NT2/D1 (cell line): ENCODE data around the gene L2HGDH.

Experiments
- DNase-seq: peaks from one replicate; pipeline ENCODE4 v3.0.0-alpha.2; 2011; ENCODE audit warnings: low read depth, low spot score
- H3K27me3 ChIP-seq: 2 replicates; pipeline ENCODE4 v1.6.0; 2011; ENCODE audit warnings: mild to moderate bottlenecking; ENCODE audit not compliant: insufficient read length, insufficient read depth
- H3K36me3 ChIP-seq: 2 replicates; pipeline ENCODE4 v1.6.1; 2011; ENCODE audit warnings: mild to moderate bottlenecking, low read length, mixed read lengths; ENCODE audit not compliant: insufficient read depth, insufficient read length
- H3K4me1 ChIP-seq: 2 replicates; pipeline ENCODE4 v1.5.1; 2011; ENCODE audit not compliant: insufficient read depth, insufficient read length
- H3K4me3 ChIP-seq: 2 replicates; pipeline ENCODE4 v1.5.1; 2011; ENCODE audit warnings: low read depth; ENCODE audit not compliant: insufficient read length
- H3K9ac ChIP-seq: 2 replicates; pipeline ENCODE4 v1.6.0; 2011; ENCODE audit warnings: low read depth; ENCODE audit not compliant: insufficient read length
- H3K9me3 ChIP-seq: 2 replicates; pipeline ENCODE4 v1.5.1; 2011; ENCODE audit warnings: mild to moderate bottlenecking, low read length; ENCODE audit not compliant: insufficient read depth
- SUZ12 ChIP-seq: IDR thresholded peaks from 2 replicates; pipeline ENCODE4 v1.6.1; 2011; ENCODE audit not compliant: insufficient read length, insufficient read depth; ENCODE audit errors: extremely low read depth
- YY1 ChIP-seq: IDR thresholded peaks from 2 replicates; pipeline ENCODE4 v1.6.1; 2011; ENCODE audit not compliant: insufficient read length, insufficient read depth
- ZNF274 ChIP-seq: IDR thresholded peaks from 2 replicates; pipeline ENCODE4 v1.6.1; 2011; ENCODE audit warnings: mild to moderate bottlenecking, low read depth, low read length

The L2HGDH gene

DNA sequence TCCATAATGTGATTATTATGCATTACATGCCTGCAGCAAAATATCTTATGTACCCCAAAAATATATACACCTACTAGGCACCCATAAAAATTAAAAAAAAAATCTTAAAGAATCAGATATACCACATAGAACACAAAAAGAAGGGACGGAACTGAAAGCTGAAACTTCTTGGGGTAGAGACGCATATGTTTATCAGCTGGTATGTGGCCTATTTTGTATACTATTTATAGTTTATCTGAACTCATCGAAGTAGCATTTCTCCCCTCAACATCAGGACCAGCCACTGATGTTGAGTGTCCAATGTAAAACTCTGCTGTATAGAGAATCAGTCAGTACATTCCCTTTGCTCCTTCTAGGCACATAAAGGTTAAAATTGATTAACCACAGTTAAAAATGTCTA is 57.8 kb downstream of the L2HGDH start:
- Histone ChIP-seq H3K36me3 (no peaks in the 10 kb centered on the region), H3K9me3 (no peaks in the 10 kb centered on the region)
- TF ChIP-seq YY1 (no peak), SUZ12 (no peak), ZNF274 (no peak)

DNA sequence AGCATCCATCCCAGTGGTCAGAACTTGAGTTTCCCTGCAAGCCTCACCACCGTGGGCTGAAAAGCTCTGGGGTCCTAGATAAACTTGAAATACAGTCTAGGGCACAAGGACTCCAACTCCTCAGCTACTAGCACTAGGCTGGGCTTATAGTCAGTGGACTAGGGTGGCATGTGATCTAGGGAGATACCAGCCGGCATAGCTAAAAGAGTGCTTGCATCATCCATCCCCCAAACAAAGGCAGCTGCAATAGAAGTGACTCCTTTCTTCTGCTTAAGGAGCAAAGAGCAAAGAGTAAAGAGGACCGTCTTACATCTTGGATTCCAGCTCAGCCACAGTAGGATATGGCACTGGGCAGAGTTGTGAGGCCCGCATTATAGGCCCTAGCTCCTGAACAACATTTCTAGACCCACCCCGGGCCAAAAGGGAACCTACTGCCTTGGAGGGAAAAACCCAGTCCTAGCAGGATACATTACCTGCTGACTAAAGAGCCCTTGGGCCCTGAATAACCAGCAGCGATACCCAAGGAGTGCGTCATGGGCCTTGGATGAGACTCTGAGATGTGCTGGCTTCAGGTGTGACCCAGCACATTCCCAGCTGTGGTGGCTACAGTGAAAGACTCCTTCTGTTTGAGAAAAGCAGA is 62.8 kb downstream of the L2HGDH start:
- no peak for DNase-seq
- no peak overlapping the region for H3K9ac ChIP-seq
- no peaks in the 10 kb centered on the region for H3K27me3 ChIP-seq
- H3K9me3 ChIP-seq = no peaks in the 10 kb centered on the region
- no peaks in the 10 kb centered on the region for H3K36me3 ChIP-seq
- H3K4me3 ChIP-seq = no peak overlapping the region
- TF ChIP-seq ZNF274 (no peak), YY1 (no peak), SUZ12 (no peak)
- no peaks in the 10 kb centered on the region for H3K4me1 ChIP-seq

More for the DNA sequence above, 57.8 kb downstream of the L2HGDH start:
- no peak for DNase-seq
- no peaks in the 10 kb centered on the region for H3K4me1 ChIP-seq
- no peaks in the 10 kb centered on the region for H3K27me3 ChIP-seq
- no peak overlapping the region for H3K9ac ChIP-seq
- H3K4me3 ChIP-seq = no peak overlapping the region

DNA sequence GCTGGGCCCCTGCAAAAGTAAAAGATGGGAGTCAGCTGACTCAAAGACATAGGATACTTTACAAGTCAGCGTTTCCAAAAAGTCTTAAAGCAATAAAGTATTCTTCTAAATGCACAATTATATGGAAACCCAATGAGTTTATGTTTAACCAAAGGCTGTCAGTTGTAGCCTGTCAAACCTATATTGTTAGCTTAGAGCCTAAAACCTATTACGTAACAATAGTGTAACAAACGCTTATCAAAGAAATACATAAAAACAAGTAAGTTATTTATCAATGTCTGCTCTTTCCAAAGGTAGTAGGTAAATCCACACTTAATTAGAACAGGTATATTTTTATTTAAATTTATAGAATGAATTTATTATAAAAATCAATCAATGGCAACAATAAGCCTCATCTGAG is 64.8 kb downstream of the L2HGDH start:
- Histone ChIP-seq H3K9ac (no peak overlapping the region), H3K9me3 (no peaks in the 10 kb centered on the region), H3K4me3 (no peak overlapping the region), H3K27me3 (no peaks in the 10 kb centered on the region), H3K4me1 (no peaks in the 10 kb centered on the region), H3K36me3 (no peaks in the 10 kb centered on the region)
- no peak for TF ChIP-seq SUZ12
- TF ChIP-seq ZNF274 = no peak
- DNase-seq = no peak

DNA sequence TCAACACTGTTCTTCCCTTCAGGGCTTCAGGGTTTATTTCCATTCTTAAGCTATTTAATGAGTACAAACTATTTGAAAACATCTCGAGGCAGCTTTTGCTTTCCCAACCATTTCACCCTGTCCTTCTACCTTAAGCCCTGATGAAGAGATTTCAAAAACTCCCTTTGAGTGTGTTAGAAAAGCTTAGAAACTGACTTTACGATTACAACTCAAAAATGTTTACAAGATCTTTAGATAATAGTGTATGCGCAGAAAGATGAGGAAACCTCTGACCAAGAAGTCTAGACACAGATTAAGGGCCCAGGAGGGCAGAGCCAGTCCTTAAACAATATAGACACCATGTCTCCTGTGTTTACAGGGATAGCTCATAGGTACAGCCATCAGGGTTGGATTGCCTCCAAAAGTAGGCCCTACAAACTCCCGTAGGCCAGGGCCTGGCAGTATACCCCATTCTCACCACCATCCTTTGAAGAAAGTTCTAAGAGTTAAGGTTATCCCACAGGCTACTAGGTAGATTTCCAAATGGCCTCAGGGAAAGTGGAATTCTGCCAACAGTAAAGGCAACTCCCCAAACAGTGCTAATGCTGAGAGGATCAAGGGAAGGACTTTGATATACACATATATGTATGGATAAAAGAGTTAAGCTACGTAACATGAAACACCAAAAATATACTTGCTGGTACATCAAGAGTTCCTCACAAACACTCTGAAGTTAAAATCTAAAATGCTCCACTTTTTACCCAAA is 69.3 kb downstream of the L2HGDH start:
- DNase-seq = no peak
- Histone ChIP-seq H3K27me3 (no peaks in the 10 kb centered on the region), H3K4me3 (no peak overlapping the region), H3K9me3 (no peaks in the 10 kb centered on the region), H3K36me3 (no peaks in the 10 kb centered on the region), H3K9ac (no peak overlapping the region), H3K4me1 (no peaks in the 10 kb centered on the region)
- TF ChIP-seq ZNF274 (no peak), SUZ12 (no peak), YY1 (no peak)

DNA sequence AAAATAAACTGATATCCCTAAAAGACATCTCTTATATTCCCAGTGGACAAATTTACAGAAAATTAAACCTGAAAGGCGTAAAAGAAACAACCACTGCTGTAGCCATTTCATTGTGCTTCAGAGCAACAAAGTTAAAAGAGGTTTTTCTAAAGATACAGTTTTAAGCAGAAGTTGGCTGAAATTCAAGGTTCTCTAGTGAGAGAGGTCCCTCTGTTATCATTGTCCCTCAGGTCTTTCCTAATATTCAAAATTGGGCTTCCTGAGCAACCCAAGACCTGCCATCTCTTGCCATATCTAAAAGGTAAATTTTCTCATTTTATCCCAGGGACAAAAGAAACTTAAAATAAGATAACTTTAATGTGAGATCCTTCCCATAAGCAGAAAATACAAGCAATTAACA is 69.9 kb downstream of the L2HGDH start:
- H3K27me3 ChIP-seq = no peaks in the 10 kb centered on the region
- H3K4me1 ChIP-seq = no peaks in the 10 kb centered on the region
- no peaks in the 10 kb centered on the region for H3K36me3 ChIP-seq
- TF ChIP-seq SUZ12 (no peak), YY1 (no peak), ZNF274 (no peak)
- H3K4me3 ChIP-seq = no peak overlapping the region
- H3K9ac ChIP-seq = no peak overlapping the region
- DNase-seq = no peak
- no peaks in the 10 kb centered on the region for H3K9me3 ChIP-seq

DNA sequence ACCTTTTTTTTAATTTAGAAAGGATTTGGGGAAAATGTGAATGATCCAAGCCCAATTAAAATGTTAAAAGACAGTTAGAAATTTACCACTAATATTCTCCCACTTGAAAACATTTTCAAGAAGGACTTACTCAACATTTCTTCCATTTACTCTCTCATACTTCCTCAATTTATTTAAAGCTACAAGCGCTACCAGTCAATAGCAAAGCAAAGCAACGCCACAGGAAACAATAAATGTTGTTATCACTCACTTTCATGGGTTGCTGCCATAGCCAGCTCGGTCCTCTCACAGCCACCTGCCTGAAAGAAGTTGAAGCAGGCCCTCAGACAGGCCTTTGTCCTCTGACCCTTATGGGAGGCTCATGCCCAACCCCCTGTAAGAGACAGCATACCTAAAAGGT is 74.6 kb downstream of the L2HGDH start:
- DNase-seq = no peak
- H3K4me1 ChIP-seq = no peaks in the 10 kb centered on the region
- H3K27me3 ChIP-seq = peaks cover 4% of the 10 kb centered on the region
- H3K36me3 ChIP-seq = no peaks in the 10 kb centered on the region
- no peak overlapping the region for H3K9ac ChIP-seq
- H3K9me3 ChIP-seq = no peaks in the 10 kb centered on the region; the same call in 1 of the 2 replicates
- H3K4me3 ChIP-seq = no peak overlapping the region
- TF ChIP-seq SUZ12 (no peak), ZNF274 (no peak), YY1 (no peak)

DNA sequence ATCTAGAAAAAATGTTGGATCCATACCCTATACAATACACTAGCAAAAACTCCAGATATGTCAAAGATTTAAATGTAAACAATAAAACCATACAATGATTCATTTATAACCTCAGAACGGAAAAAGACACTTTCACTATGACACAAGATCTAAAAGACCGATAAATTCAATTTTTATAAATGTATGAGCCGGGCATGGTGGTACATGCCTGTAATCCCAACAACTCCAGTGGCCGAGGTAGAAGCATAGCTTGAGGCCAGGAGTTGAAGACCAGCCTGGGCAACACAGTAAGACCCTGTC is 78.1 kb downstream of the L2HGDH start:
- Histone ChIP-seq H3K9ac (no peak overlapping the region), H3K4me3 (no peak overlapping the region), H3K36me3 (no peaks in the 10 kb centered on the region), H3K4me1 (no peaks in the 10 kb centered on the region), H3K9me3 (peaks cover under 1% of the 10 kb centered on the region; the same call in 1 of the 2 replicates), H3K27me3 (peaks cover 4% of the 10 kb centered on the region)
- TF ChIP-seq SUZ12 (no peak), ZNF274 (no peak), YY1 (no peak)
- no peak for DNase-seq
